Testis (tissue), 2 donors: Measurements from ENCODE around the gene ZNF485.

ENCODE experiments used
- CTCF ChIP-seq, 3 experiments: fragments of 450-650 bp in 2 of 3; fragments of 200-600 bp in 1 of 3; sonication (generic) in 1 of 3; IDR thresholded peaks; one replicate each; pipeline ENCODE4 v1.5.1; 2016 to 2019; ENCODE audit warnings: antibody characterized with exemption in 3 of 3, mild to moderate bottlenecking in 2 of 3, moderate library complexity in 1 of 3
- POLR2A ChIP-seq: fragments of 450-650 bp; IDR thresholded peaks from one replicate; pipeline ENCODE4 v1.6.1; 2017; ENCODE audit warnings: antibody characterized with exemption, mild to moderate bottlenecking, moderate library complexity

GRCh38 chr10:43658227-43658626, 52.0 kb downstream of the ZNF485 start:
- TF ChIP-seq CTCF (IDR thresholded peaks at IDR 0.05) = no peak
- no peak for TF ChIP-seq POLR2A
